Peyer's patch (tissue), 4 donors: Measurements from ENCODE around the gene RBMS1.

Experiments
- POLR2A ChIP-seq, 2 donors: fragments of 450-650 bp; IDR thresholded peaks; one replicate each; pipeline ENCODE4 v1.5.1; 2017; ENCODE audit warnings: antibody characterized with exemption in 2 of 2, mild to moderate bottlenecking in 2 of 2, moderate library complexity in 2 of 2
- TF ChIP-seq, protein P1 (sequence below), 6 experiments: fragments of 450-650 bp in 4 of 6; fragments of 200-600 bp in 2 of 6; sonication (generic) in 1 of 6; IDR thresholded peaks; one replicate each; pipeline ENCODE4 v1.5.1; 2017 to 2019; ENCODE audit warnings: antibody characterized with exemption in 6 of 6, mild to moderate bottlenecking in 3 of 6, moderate library complexity in 1 of 6

GRCh38 chr2:160334028-160334741 lies 159.4 kb downstream of the RBMS1 start:
- TF ChIP-seq POLR2A (IDR thresholded peaks at IDR 0.05): no peak
- TF ChIP-seq, protein P1, sequence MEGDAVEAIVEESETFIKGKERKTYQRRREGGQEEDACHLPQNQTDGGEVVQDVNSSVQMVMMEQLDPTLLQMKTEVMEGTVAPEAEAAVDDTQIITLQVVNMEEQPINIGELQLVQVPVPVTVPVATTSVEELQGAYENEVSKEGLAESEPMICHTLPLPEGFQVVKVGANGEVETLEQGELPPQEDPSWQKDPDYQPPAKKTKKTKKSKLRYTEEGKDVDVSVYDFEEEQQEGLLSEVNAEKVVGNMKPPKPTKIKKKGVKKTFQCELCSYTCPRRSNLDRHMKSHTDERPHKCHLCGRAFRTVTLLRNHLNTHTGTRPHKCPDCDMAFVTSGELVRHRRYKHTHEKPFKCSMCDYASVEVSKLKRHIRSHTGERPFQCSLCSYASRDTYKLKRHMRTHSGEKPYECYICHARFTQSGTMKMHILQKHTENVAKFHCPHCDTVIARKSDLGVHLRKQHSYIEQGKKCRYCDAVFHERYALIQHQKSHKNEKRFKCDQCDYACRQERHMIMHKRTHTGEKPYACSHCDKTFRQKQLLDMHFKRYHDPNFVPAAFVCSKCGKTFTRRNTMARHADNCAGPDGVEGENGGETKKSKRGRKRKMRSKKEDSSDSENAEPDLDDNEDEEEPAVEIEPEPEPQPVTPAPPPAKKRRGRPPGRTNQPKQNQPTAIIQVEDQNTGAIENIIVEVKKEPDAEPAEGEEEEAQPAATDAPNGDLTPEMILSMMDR (IDR thresholded peaks at IDR 0.05): no peak
